Mesodermal cell (in vitro differentiated cells): ENCODE data around the gene ADSS1.

ENCODE experiments used
- H3K27ac ChIP-seq: 2 replicates; pipeline ENCODE4 v1.7.0; 2013; ENCODE audit warnings: mild to moderate bottlenecking, low read depth, low read length, moderate library complexity; ENCODE audit not compliant: severe bottlenecking
- H3K36me3 ChIP-seq: 2 replicates; pipeline ENCODE4 v1.7.1; 2013; ENCODE audit warnings: mild to moderate bottlenecking, low read length, moderate library complexity; ENCODE audit not compliant: control insufficient read depth, insufficient read depth
- H3K4me1 ChIP-seq: one replicate; pipeline ENCODE4 v1.7.1; 2013; ENCODE audit warnings: mild to moderate bottlenecking, low read length; ENCODE audit not compliant: insufficient read depth, control insufficient read depth, poor library complexity, severe bottlenecking
- H3K4me3 ChIP-seq: 2 replicates; pipeline ENCODE4 v1.7.0; 2013; ENCODE audit warnings: low read length, control low read depth, mild to moderate bottlenecking; ENCODE audit not compliant: insufficient read depth, poor library complexity, severe bottlenecking; ENCODE audit errors: extremely low read depth
- H3K9me3 ChIP-seq: 2 replicates; pipeline ENCODE4 v1.7.1; 2013; ENCODE audit warnings: mild to moderate bottlenecking, low read length, moderate library complexity; ENCODE audit not compliant: control insufficient read depth
- WGBS, 2 experiments: methylation state at CpG; one replicate each; pipeline ENCODE4 v1.1.5; 2013; ENCODE audit warnings: missing lambda C conversion rate in 2 of 2; ENCODE audit not compliant: insufficient coverage in 2 of 2; 5-methylcytosine and 5-hydroxymethylcytosine counted together

The ADSS1 gene

GRCh38 chr14:104774453-104775072, 50.5 kb downstream of the ADSS1 start:
- H3K36me3 ChIP-seq, result peaks cover 71% of the 10 kb centered on the region
- H3K4me3 ChIP-seq, result no peak overlapping the region
- peaks cover 8% of the 10 kb centered on the region for H3K4me1 ChIP-seq
- no peaks in the 10 kb centered on the region for H3K9me3 ChIP-seq
- no peak overlapping the region for H3K27ac ChIP-seq
- WGBS, 2 experiments, result 91 to 96% methylated on average over 16 to 19 of the region's 20 CpGs

DNA sequence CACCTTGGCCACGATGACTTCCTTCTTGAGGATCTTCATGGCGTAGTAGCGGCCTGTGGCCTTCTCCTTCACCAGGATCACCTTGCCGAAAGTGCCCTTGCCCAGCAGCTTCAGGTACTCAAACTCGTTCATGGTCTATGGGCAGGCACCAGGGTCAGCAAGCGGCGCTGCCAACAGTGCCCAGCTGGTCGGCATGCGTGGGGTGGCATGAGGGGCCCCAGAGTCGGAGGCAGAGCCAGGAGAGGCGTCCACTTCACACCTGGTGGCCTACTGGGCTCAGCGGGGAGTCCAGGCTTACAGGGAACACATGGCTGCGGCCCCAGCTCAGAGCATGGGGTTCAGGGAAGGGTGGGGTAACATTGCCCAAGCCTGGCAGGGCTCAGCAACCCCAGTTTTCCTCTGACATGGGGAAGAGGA, 51.1 kb downstream of the ADSS1 start:
- Histone ChIP-seq H3K9me3 (no peaks in the 10 kb centered on the region), H3K36me3 (peaks cover 76% of the 10 kb centered on the region), H3K4me3 (no peak overlapping the region), H3K27ac (no peak overlapping the region), H3K4me1 (peaks cover 3% of the 10 kb centered on the region)
- 95 to 97% methylated on average over 13 of the region's 13 CpGs for WGBS, 2 experiments

- H3K27ac ChIP-seq, result no peak overlapping the region
- no peaks in the 10 kb centered on the region for H3K4me1 ChIP-seq
- no peaks in the 10 kb centered on the region for H3K9me3 ChIP-seq
- 97 to 98% methylated on average over 15 of the region's 15 CpGs for WGBS, 2 experiments
- H3K36me3 ChIP-seq, result peaks cover 77% of the 10 kb centered on the region
- no peak overlapping the region for H3K4me3 ChIP-seq
Observed at GRCh38 chr14:104776481-104776880, 52.5 kb downstream of the ADSS1 start.

GRCh38 chr14:104776961-104777807, 53.2 kb downstream of the ADSS1 start:
- H3K4me3 ChIP-seq, result no peak overlapping the region
- H3K27ac ChIP-seq, result peak overlapping the region; percentile 16
- peaks cover 73% of the 10 kb centered on the region for H3K36me3 ChIP-seq
- no peaks in the 10 kb centered on the region for H3K9me3 ChIP-seq
- H3K4me1 ChIP-seq, result no peaks in the 10 kb centered on the region
- WGBS, 2 experiments, result 86 to 91% methylated on average over 8 to 12 of the region's 16 CpGs

- WGBS, 2 experiments, result 83 to 91% methylated on average over 13 to 14 of the region's 15 CpGs
Observed at GRCh38 chr14:104777808-104778249, 53.8 kb downstream of the ADSS1 start.

DNA sequence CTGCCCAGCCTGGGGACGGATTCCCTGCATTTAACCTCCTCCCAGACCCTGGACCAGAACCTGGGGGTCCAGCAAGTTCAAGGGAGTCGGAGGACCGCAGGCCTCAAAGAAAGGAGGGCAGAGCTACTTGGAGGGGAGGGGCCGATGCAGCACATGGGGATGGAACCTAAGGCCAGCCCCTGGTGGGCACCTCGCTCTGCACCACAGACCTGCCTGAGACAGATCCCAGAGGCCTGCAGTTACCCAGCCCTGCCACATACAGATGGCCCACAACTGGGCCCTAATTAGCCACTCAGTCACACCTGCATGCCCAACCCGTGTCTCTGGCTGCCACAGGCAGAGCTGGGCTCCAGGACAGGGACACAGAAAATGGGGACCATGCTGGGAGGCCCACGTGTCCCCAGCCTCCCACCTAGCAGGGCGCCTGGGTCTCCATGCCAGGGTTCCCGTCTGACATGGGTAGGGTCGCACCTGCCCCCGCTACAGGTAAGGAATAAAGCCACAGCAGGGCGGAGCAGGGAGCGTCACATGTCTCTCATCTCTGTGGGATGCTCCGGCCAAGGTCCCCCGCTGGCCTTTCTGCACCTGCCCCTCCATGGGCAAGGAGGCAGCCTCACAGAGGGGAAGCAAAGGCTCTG, 54.8 kb downstream of the ADSS1 start:
- Histone ChIP-seq H3K9me3 (no peaks in the 10 kb centered on the region), H3K4me1 (no peaks in the 10 kb centered on the region), H3K27ac (no peak overlapping the region), H3K4me3 (no peak overlapping the region), H3K36me3 (peaks cover 62% of the 10 kb centered on the region)
- WGBS, 2 experiments, result 94 to 98% methylated on average over 11 to 13 of the region's 15 CpGs

More at GRCh38 chr14:104777808-104778249, 53.8 kb downstream of the ADSS1 start:
- Histone ChIP-seq H3K27ac (no peak overlapping the region), H3K36me3 (peaks cover 69% of the 10 kb centered on the region), H3K9me3 (no peaks in the 10 kb centered on the region), H3K4me3 (no peak overlapping the region), H3K4me1 (no peaks in the 10 kb centered on the region)

- no peak overlapping the region for H3K27ac ChIP-seq
- H3K36me3 ChIP-seq, result peaks cover 56% of the 10 kb centered on the region
- WGBS, 2 experiments, result 95 to 97% methylated on average over 25 to 32 of the region's 32 CpGs
- no peak overlapping the region for H3K4me3 ChIP-seq
- no peaks in the 10 kb centered on the region for H3K4me1 ChIP-seq
- H3K9me3 ChIP-seq, result no peaks in the 10 kb centered on the region
Observed at GRCh38 chr14:104779776-104780512, 55.9 kb downstream of the ADSS1 start.

DNA sequence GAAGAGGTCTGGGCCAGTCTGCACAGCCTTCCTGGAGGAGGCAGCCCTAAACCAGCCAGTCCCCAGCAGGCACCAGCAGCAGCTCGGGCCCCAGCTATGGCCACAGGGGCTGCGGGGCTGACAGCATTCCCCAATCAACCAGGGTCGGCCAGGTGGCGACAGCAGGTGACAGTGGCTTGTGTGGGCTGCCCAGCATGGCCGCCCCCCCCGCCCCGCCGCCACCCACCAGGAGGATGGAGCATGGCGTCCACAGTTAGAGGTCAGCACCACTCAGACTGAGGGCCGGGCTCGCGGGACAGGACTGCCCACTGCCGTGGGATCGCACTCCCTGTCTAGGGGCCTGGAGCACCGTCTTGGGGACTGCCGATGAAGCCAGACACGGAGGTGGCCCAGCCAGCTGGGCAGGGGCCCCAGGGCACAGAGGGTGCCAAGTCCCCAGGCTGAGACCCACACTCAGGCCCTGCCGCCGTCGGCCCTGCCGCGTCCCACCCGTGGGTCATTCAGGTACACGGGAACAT, 56.5 kb downstream of the ADSS1 start:
- 95 to 97% methylated on average over 23 to 24 of the region's 24 CpGs for WGBS, 2 experiments
- Histone ChIP-seq H3K9me3 (no peaks in the 10 kb centered on the region), H3K4me1 (no peaks in the 10 kb centered on the region), H3K4me3 (no peak overlapping the region), H3K27ac (no peak overlapping the region), H3K36me3 (peaks cover 54% of the 10 kb centered on the region)

DNA sequence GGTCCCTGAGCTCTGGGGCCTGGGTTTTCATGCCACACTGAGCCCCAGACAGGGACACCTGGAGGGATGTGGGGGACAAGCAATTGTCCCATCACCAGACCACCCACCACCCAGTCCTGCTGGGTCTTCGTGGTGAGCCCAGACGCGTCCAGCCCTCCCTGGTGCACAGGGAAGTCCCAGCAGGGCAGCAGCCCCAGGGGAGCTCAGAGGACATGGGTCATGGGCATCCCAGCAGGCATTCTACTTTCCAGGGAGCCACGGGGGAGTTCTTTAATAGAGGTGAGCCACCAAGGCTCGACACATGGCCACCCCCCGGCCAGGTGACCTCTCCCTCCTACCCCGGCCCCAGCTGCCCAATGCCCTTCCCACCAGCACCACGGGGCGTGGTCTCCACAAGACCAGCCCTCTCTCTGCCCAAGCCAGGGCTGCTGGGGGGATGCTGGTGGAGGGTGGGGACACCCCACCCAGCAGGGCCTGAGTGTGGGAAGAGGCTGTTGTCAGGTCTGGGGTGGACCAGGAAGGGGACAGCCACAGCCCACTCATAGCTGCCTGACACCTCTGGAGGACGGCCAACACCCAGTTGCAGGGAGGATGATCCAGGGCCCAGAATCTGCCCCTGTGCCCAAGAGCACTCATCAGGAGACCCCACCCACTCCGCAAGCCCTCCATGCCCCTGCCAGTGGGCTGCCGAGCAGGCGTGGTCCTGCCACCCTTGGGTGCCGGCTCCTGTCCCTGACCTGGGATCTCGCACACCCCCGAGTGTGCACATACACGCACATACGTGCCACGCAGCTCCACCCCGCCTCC, 57.4 kb downstream of the ADSS1 start:
- 94 to 97% methylated on average over 13 to 16 of the region's 20 CpGs for WGBS, 2 experiments
- H3K4me1 ChIP-seq, result no peaks in the 10 kb centered on the region

More for the DNA sequence above, 57.4 kb downstream of the ADSS1 start:
- H3K4me3 ChIP-seq, result no peak overlapping the region
- no peaks in the 10 kb centered on the region for H3K9me3 ChIP-seq
- peaks cover 56% of the 10 kb centered on the region for H3K36me3 ChIP-seq
- H3K27ac ChIP-seq, result no peak overlapping the region
